ENCODE data around the gene DIP2B.

DNA sequence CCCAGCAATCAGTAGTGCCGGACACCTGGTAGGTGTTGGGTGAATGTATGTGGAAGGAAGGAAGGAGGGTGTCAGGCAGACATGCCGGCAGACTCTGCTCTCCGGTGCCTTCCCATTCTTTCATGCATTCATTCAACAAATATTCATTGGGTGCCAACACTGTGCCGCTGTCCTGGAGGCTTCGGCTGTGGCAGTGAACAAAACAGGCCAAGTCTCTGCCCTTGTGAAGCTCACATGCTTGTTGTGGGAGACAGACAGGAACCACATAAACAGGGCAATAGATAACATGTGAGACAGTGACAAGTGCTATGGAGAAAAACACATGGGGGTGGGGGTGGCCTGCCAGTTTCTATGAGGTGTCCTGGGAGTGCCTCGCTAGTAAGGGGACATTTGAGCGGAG is 202.6 kb downstream of the DIP2B start:
- TF ChIP-seq EZH2phosphoT487 (IDR thresholded peaks at IDR 0.05; ENCODE audit: insufficient read depth, low read depth) (no peak), EZH2 (IDR thresholded peaks at IDR 0.05; ENCODE audit: insufficient read depth, poor library complexity, severe bottlenecking) (no peak)

Data from GM23248 (cell line).